HG03342 (cell line): ENCODE results near the gene METTL13.

Source experiments
- ATAC-seq: cut with Tn5 transposase; IDR thresholded peaks from one replicate; pipeline ENCODE4 v1.9.1; 2021; ENCODE audit warnings: mild to moderate bottlenecking, moderate library complexity; ENCODE audit not compliant: unreplicated experiment

Gene METTL13

GRCh38 chr1:171801487-171801891 lies 20.0 kb downstream of the METTL13 start:
- no peak for ATAC-seq

DNA sequence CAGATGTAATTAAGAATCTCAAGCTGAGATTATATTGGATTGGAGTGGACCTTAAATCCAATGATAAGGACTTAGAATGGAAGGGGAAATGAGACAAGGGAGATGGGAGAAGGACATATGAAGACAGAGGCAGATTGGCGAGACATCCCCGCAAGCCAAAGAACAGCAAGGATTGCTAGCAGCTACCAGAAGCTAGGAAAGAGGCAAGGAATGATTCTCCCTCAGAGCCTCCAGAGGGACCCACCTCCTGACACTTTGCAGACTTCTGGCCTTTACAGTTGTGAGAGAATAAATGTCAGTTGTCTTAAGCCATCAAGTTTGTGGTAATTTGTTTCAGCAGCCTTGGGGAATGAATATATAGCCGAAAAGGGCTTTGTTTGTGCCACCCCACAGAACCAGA lies 20.7 kb downstream of the METTL13 start:
- ATAC-seq: no peak

GRCh38 chr1:171803045-171803444 lies 21.6 kb downstream of the METTL13 start:
- ATAC-seq: no peak

GRCh38 chr1:171803461-171804022 lies 22.1 kb downstream of the METTL13 start:
- no peak for ATAC-seq

DNA sequence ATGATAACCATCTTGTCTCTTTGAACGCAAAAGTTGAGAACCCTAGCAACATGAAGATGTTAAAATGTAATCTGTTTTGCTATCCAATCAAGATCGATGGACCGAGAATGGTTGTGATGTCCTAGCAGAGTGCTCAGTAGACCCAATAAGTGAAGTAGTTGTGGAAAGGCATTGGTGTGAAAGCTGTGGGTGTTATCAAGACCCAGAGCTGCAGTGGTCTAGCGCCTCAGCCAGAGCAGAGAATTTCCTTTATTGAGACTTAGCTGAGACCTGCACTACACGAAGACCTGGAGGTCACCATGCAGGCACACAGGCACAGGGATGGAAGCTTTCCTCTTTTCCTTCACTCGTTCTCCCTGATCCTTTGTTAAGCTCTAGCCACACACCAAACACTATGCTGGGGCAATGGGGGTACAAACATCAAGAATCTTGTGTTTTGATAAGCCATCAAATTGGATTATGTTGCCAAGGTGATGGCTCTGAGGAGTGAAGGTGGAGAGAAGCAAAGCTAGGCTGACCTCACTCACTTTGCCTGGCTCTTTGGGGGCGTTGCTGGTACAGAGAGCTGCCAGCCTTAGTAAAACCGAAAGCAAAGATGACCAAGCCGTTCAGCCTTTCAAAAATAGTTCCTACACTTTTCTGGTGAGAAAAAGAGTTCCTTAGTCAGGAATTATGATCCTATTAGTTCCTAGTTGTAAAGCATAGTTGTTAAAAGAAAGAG lies 24.1 kb downstream of the METTL13 start:
- ATAC-seq: peak; percentile 92

DNA sequence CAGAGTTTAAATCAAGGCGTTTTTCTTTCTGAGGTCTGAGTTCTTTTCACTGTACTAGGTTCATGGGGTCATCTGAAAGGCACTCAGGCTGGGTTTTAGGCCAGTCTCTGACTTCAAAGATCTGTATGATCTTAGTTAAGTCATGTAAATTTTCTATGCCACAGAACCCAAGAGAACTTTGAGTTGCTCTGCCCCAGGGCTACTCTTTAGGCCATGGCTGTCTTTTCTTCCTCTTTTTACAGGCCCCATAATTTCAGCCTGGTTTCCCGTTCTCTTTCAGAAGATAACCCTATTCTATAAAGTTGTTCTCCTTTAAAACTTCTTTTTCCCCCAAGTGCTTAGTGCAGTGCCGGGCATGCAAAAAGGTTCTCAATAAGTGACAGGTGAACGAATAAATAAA lies 26.1 kb downstream of the METTL13 start:
- ATAC-seq: no peak

DNA sequence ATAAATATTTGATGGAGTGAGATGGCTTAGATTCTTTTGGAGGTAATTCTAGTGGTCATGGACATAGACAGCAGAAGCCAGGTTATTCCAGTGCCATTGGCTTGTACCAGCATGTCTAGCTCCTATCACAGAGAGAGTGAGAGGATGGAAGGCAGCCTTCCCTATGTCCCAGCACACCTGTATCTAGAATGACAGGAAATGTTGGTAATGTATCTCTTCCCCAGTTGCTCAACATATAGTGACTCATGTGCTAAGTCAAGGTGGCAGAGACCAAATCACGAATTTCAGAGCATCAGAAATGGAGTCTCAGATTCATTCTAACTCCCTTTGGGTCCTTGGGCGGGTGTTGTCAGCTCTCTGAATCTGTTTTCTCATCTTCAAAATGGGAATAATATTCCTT lies 28.4 kb downstream of the METTL13 start:
- no peak for ATAC-seq

DNA sequence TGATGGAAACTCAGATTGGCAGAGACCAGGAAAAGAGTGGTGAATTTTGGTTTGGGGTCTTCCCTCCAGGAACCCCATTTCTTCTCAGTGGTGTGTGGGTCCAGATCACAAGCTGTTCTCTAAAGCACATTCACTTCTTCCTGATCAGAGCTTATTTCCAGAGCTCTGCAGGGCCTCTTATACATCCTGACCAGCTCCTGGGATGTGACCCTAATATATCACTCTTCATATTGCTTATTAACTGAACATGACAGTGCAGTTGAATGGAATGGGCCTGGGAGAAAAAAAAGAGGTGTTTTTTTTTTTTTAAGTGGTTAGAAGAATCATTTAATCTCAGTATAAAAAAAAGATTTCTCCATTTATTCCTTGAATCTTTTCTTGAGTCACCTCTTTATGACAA lies 30.2 kb downstream of the METTL13 start:
- no peak for ATAC-seq

DNA sequence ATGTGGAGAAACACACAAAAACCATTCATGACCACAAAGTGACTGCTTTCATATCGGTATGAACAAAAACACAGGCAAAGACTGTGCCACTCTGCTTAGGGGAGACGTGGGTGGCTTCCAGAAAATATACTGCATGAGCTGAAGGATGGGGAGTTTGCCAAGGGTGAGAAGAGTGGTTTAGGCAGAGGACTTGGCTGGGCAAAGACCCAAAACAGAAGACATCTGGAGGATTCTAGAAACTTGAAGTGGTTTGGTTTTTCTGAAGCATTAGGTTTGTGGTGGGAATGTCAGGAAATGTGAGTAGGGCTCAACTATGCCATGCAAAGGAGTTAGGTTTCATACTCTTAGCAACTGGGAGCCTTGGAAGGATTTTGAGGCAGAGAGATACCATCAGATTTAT lies 33.2 kb downstream of the METTL13 start:
- no peak for ATAC-seq

GRCh38 chr1:171816300-171816901 lies 34.9 kb downstream of the METTL13 start:
- no peak for ATAC-seq

GRCh38 chr1:171817511-171818265 lies 36.2 kb downstream of the METTL13 start:
- ATAC-seq: peak; percentile 65

DNA sequence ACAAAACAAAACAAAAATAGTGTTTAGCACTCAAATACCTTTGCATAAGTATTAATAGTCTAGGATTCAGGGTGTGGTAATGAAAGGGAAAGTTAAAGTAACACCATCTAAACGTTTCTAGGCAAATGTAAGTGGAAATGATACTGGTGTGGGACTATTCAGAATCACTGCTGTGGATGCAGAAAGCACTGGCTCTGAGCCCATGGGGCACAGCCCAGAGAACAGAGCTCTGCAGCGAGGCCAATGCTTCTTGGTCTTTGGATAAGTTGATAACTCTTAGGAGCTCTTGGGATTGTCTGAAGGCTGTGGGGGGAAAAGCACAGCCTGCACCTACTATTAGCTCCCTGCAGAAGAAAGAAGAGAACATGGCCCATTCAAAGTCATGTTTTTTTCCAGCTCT lies 38.5 kb downstream of the METTL13 start:
- no peak for ATAC-seq

- ATAC-seq: no peak
These were observed 45.5 kb downstream of the METTL13 start for GRCh38 chr1:171826973-171827372.

DNA sequence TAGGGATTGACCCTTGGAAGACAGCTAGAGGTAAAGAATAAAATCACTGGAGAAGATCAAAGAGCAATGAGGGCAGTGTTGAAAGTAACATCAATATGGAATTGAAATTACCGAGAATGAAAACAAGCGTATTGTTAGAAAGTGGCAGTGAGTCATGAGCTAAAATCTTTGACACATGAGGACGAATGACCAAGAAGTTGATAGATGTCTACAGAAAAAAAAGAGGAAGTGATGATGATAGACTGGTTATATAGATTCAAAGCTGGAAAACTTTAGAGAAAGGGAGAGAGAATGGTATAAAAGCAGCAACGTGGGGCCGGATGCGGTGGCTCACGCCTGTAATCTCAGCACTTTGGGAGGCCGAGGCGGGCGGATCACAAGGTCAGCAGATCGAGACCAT lies 47.3 kb downstream of the METTL13 start:
- ATAC-seq: no peak

GRCh38 chr1:171833091-171833825 lies 51.8 kb downstream of the METTL13 start:
- no peak for ATAC-seq

- ATAC-seq: no peak
These were observed 53.4 kb downstream of the METTL13 start for GRCh38 chr1:171834821-171835220.

- ATAC-seq: no peak
These were observed 54.4 kb downstream of the METTL13 start for GRCh38 chr1:171835891-171836290.

DNA sequence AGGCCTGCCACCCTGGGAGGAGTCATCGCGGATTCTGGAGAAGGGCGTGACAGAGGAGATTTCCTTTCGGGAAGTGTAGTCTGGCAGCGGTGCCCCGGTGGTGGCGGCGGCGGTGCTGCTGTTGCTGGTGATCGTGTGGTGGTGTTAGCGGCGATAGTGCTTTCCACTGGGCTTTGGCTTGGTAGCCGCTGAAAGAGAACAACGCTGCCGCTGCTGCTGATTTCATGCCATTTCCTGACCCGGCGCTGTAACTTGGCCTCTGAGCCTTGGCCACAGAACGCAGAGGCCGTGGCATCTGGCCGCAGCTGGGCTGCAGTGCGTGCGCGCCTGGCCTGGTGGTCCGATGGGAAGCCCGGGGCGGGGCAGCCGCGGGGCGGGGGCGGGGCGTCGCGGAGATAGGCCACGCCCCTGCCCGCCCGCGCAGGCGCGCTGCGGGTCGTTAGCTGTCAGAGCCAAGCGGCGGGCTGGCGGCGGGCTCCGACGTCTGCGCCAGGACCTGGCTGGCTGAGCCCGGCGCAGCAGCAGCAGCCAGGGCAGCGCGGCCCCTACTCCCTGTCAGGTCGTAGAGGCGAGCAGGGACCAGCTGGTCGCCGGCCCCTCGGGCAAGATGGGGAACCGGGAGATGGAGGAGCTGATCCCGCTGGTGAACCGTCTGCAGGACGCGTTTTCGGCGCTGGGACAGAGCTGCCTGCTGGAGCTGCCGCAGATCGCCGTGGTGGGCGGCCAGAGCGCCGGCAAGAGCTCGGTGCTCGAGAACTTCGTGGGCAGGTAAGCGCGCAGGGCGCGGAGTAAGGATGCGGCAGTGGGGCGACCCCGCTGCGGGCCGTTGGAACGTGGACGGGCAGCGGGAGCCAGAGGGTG lies 59.8 kb downstream of the METTL13 start, which contains the start of gene DNM3:
TSS of gene DNM3 (plus strand) at position 449 of the 861 bp plus-strand sequence. CDS start at position 608, 159 bp downstream.
- ATAC-seq: peak; percentile 86

- ATAC-seq: no peak
These were observed 60.7 kb downstream of the METTL13 start for GRCh38 chr1:171841931-171842761.
